Measurements from ENCODE around the gene EHBP1L1. TPM values are rescaled to one million over a fixed set of nuclear protein-coding genes. Genes with fewer than 3 reads are reported as not detected.

The EHBP1L1 gene
- total and polyA plus RNA-seq, 5 donors from 2014 or later = 7.8 to 143 (median 9.4) TPM

- H3K9me3 Mint-ChIP-seq = no peaks in the 10 kb centered on the region
- Histone ChIP-seq H3K9me3 (ENCODE audit: control insufficient read depth in 2 of 2, low read length in 2 of 2) (no peaks in the 10 kb centered on the region), H3K36me3 (ENCODE audit: control insufficient read depth, insufficient read depth, low read length) (peaks cover 26% of the 10 kb centered on the region), H3K4me3 (ENCODE audit: low read depth, low read length) (no peak overlapping the region), H3K4me1 (ENCODE audit: control insufficient read depth, insufficient read depth, low read length, poor library complexity, severe bottlenecking) (peaks cover 19% of the 10 kb centered on the region), H3K27me3 (ENCODE audit: control insufficient read depth, insufficient read depth, low read length) (no peaks in the 10 kb centered on the region), H3K27ac (ENCODE audit: insufficient read depth, low read length, poor library complexity, severe bottlenecking) (no peak overlapping the region)
- H3K4me1 Mint-ChIP-seq = peaks cover 0 to 34% (median 21%) of the 10 kb centered on the region in 4 donors
- ATAC-seq (ENCODE audit: low read depth in 2 of 2) = no peak
- DNase-seq = no peak
- H3K27ac Mint-ChIP-seq = peak overlapping the region in 2 of 3 donors; percentile 75 to 81
- no peaks in the 10 kb centered on the region for H3K27me3 Mint-ChIP-seq
- H3K4me3 Mint-ChIP-seq = no peak overlapping the region
- H3K36me3 Mint-ChIP-seq = peaks cover 18% of the 10 kb centered on the region
These were observed 9.8 kb downstream of the EHBP1L1 start for GRCh38 chr11:65585396-65586246.

- no peak overlapping the region for H3K4me3 ChIP-seq (ENCODE audit: low read depth, low read length)
- no peaks in the 10 kb centered on the region for H3K9me3 ChIP-seq (ENCODE audit: control insufficient read depth in 2 of 2, low read length in 2 of 2)
- Mint-ChIP-seq H3K36me3 (peaks cover 19% of the 10 kb centered on the region), H3K4me1 (peaks cover 0 to 34% (median 21%) of the 10 kb centered on the region in 4 donors), H3K27me3 (no peaks in the 10 kb centered on the region), H3K9me3 (no peaks in the 10 kb centered on the region), H3K4me3 (no peak overlapping the region), H3K27ac (peak overlapping the region in 2 of 3 donors; percentile 75 to 81)
- no peaks in the 10 kb centered on the region for H3K27me3 ChIP-seq (ENCODE audit: control insufficient read depth, insufficient read depth, low read length)
- peaks cover 19% of the 10 kb centered on the region for H3K4me1 ChIP-seq (ENCODE audit: control insufficient read depth, insufficient read depth, low read length, poor library complexity, severe bottlenecking)
- DNase-seq (no peak), ATAC-seq (ENCODE audit: low read depth in 2 of 2) (no peak)
- H3K36me3 ChIP-seq (ENCODE audit: control insufficient read depth, insufficient read depth, low read length) = peaks cover 22% of the 10 kb centered on the region
- H3K27ac ChIP-seq (ENCODE audit: insufficient read depth, low read length, poor library complexity, severe bottlenecking) = no peak overlapping the region
These were observed 10.4 kb downstream of the EHBP1L1 start for GRCh38 chr11:65586247-65586630.

GRCh38 chr11:65586676-65587075 is 10.8 kb downstream of the EHBP1L1 start:
- Histone ChIP-seq H3K9me3 (ENCODE audit: control insufficient read depth in 2 of 2, low read length in 2 of 2) (no peaks in the 10 kb centered on the region), H3K4me1 (ENCODE audit: control insufficient read depth, insufficient read depth, low read length, poor library complexity, severe bottlenecking) (peaks cover 19% of the 10 kb centered on the region), H3K4me3 (ENCODE audit: low read depth, low read length) (no peak overlapping the region), H3K27ac (ENCODE audit: insufficient read depth, low read length, poor library complexity, severe bottlenecking) (no peak overlapping the region), H3K27me3 (ENCODE audit: control insufficient read depth, insufficient read depth, low read length) (no peaks in the 10 kb centered on the region), H3K36me3 (ENCODE audit: control insufficient read depth, insufficient read depth, low read length) (peaks cover 20% of the 10 kb centered on the region)
- ATAC-seq (ENCODE audit: low read depth in 2 of 2) (no peak), DNase-seq (no peak)
- H3K4me3 Mint-ChIP-seq = no peak overlapping the region
- H3K36me3 Mint-ChIP-seq = peaks cover 19% of the 10 kb centered on the region
- peak overlapping the region in 2 of 3 donors; percentile 38 to 81 for H3K27ac Mint-ChIP-seq
- no peaks in the 10 kb centered on the region for H3K27me3 Mint-ChIP-seq
- H3K9me3 Mint-ChIP-seq = no peaks in the 10 kb centered on the region
- peaks cover 0 to 34% (median 20%) of the 10 kb centered on the region in 4 donors for H3K4me1 Mint-ChIP-seq

GRCh38 chr11:65588199-65589054 is 12.6 kb downstream of the EHBP1L1 start:
- Mint-ChIP-seq H3K27ac (peak overlapping the region; percentile 87 to 88 (median 87)), H3K4me3 (no peak overlapping the region), H3K4me1 (peaks cover 0 to 25% (median 13%) of the 10 kb centered on the region in 4 donors), H3K36me3 (peaks cover 8% of the 10 kb centered on the region), H3K9me3 (no peaks in the 10 kb centered on the region), H3K27me3 (no peaks in the 10 kb centered on the region)
- DNase-seq (peak; percentile 62 to 85 (median 79)), ATAC-seq (ENCODE audit: low read depth in 2 of 2) (peak; percentile 83 to 90)
- Histone ChIP-seq H3K27me3 (ENCODE audit: control insufficient read depth, insufficient read depth, low read length) (no peaks in the 10 kb centered on the region), H3K9me3 (ENCODE audit: control insufficient read depth in 2 of 2, low read length in 2 of 2) (no peaks in the 10 kb centered on the region), H3K36me3 (ENCODE audit: control insufficient read depth, insufficient read depth, low read length) (peaks cover 21% of the 10 kb centered on the region), H3K4me3 (ENCODE audit: low read depth, low read length) (no peak overlapping the region), H3K27ac (ENCODE audit: insufficient read depth, low read length, poor library complexity, severe bottlenecking) (peak overlapping the region; percentile 60), H3K4me1 (ENCODE audit: control insufficient read depth, insufficient read depth, low read length, poor library complexity, severe bottlenecking) (peaks cover 19% of the 10 kb centered on the region)

- peak overlapping the region; percentile 23 for H3K27ac ChIP-seq (ENCODE audit: insufficient read depth, low read length, poor library complexity, severe bottlenecking)
- peak overlapping the region in 1 of 3 donors; percentile 66 for H3K27ac Mint-ChIP-seq
- H3K4me1 Mint-ChIP-seq = peaks cover 0 to 33% (median 13%) of the 10 kb centered on the region in 4 donors
These were observed 13.8 kb downstream of the EHBP1L1 start for GRCh38 chr11:65589444-65590239.

GRCh38 chr11:65590240-65590738 is 14.4 kb downstream of the EHBP1L1 start:
- peak overlapping the region in 1 of 3 donors; percentile 43 for H3K27ac Mint-ChIP-seq
- no peak overlapping the region for H3K27ac ChIP-seq (ENCODE audit: insufficient read depth, low read length, poor library complexity, severe bottlenecking)
- H3K4me3 ChIP-seq (ENCODE audit: low read depth, low read length) = no peak overlapping the region
- H3K27me3 Mint-ChIP-seq = no peaks in the 10 kb centered on the region
- no peaks in the 10 kb centered on the region for H3K9me3 ChIP-seq (ENCODE audit: control insufficient read depth in 2 of 2, low read length in 2 of 2)
- ATAC-seq (ENCODE audit: low read depth in 2 of 2) (no peak), DNase-seq (no peak)
- no peak overlapping the region for H3K4me3 Mint-ChIP-seq
- no peaks in the 10 kb centered on the region for H3K27me3 ChIP-seq (ENCODE audit: control insufficient read depth, insufficient read depth, low read length)
- H3K9me3 Mint-ChIP-seq = no peaks in the 10 kb centered on the region
- H3K4me1 ChIP-seq (ENCODE audit: control insufficient read depth, insufficient read depth, low read length, poor library complexity, severe bottlenecking) = peaks cover 24% of the 10 kb centered on the region
- H3K36me3 Mint-ChIP-seq = peaks cover 4% of the 10 kb centered on the region
- H3K4me1 Mint-ChIP-seq = peaks cover 0 to 38% (median 18%) of the 10 kb centered on the region in 4 donors
- H3K36me3 ChIP-seq (ENCODE audit: control insufficient read depth, insufficient read depth, low read length) = peaks cover 14% of the 10 kb centered on the region

More at GRCh38 chr11:65589444-65590239, 13.8 kb downstream of the EHBP1L1 start:
- no peaks in the 10 kb centered on the region for H3K9me3 ChIP-seq (ENCODE audit: control insufficient read depth in 2 of 2, low read length in 2 of 2)
- H3K27me3 ChIP-seq (ENCODE audit: control insufficient read depth, insufficient read depth, low read length) = no peaks in the 10 kb centered on the region
- H3K36me3 Mint-ChIP-seq = peaks cover 4% of the 10 kb centered on the region
- ATAC-seq (ENCODE audit: low read depth in 2 of 2) (peak in 1 of 2 donors; percentile 6), DNase-seq (no peak)
- H3K4me3 Mint-ChIP-seq = no peak overlapping the region
- no peak overlapping the region for H3K4me3 ChIP-seq (ENCODE audit: low read depth, low read length)
- H3K4me1 ChIP-seq (ENCODE audit: control insufficient read depth, insufficient read depth, low read length, poor library complexity, severe bottlenecking) = peaks cover 19% of the 10 kb centered on the region
- H3K9me3 Mint-ChIP-seq = no peaks in the 10 kb centered on the region
- peaks cover 14% of the 10 kb centered on the region for H3K36me3 ChIP-seq (ENCODE audit: control insufficient read depth, insufficient read depth, low read length)
- H3K27me3 Mint-ChIP-seq = no peaks in the 10 kb centered on the region

All from CD4-positive, CD25-positive, alpha-beta regulatory T cell (primary cell).